ENCODE measurements around the gene ELFN2.

The ELFN2 gene

DNA sequence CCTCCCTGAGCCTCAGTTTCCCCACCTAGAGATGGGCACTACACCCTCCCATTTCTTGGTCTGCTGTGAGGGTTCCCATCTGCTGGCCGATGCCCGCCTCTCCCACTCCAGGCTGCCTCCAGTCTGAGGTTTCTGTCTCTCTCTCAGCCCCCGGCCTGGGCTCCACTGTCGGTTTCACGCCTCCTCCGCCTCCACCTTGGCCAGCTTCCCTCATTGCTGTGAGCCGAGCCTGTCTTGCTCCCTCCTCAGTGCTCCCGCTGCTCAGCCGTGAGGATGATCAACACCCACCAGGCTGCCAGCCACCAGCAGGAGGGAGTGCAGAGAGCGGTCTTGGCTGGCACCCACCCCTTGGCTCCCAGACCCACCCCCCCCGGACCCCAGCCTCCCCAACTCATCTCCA is 83.9 kb downstream of the ELFN2 start:
- TF ChIP-seq, protein P1, sequence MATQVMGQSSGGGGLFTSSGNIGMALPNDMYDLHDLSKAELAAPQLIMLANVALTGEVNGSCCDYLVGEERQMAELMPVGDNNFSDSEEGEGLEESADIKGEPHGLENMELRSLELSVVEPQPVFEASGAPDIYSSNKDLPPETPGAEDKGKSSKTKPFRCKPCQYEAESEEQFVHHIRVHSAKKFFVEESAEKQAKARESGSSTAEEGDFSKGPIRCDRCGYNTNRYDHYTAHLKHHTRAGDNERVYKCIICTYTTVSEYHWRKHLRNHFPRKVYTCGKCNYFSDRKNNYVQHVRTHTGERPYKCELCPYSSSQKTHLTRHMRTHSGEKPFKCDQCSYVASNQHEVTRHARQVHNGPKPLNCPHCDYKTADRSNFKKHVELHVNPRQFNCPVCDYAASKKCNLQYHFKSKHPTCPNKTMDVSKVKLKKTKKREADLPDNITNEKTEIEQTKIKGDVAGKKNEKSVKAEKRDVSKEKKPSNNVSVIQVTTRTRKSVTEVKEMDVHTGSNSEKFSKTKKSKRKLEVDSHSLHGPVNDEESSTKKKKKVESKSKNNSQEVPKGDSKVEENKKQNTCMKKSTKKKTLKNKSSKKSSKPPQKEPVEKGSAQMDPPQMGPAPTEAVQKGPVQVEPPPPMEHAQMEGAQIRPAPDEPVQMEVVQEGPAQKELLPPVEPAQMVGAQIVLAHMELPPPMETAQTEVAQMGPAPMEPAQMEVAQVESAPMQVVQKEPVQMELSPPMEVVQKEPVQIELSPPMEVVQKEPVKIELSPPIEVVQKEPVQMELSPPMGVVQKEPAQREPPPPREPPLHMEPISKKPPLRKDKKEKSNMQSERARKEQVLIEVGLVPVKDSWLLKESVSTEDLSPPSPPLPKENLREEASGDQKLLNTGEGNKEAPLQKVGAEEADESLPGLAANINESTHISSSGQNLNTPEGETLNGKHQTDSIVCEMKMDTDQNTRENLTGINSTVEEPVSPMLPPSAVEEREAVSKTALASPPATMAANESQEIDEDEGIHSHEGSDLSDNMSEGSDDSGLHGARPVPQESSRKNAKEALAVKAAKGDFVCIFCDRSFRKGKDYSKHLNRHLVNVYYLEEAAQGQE (IDR thresholded peaks at IDR 0.05; ENCODE audit: low read depth) = no peak
- TF ChIP-seq EP300 (IDR thresholded peaks at IDR 0.05; ENCODE audit: borderline replicate concordance) (no peak), TEAD4 (IDR thresholded peaks at IDR 0.05) (no peak), TAF1 (IDR thresholded peaks at IDR 0.05; ENCODE audit: low read depth) (no peak), FOXM1 (IDR thresholded peaks at IDR 0.05; ENCODE audit: borderline replicate concordance, low read depth) (no peak), CREB1 (IDR thresholded peaks at IDR 0.05; ENCODE audit: low read depth) (no peak), ZBTB7A (IDR thresholded peaks at IDR 0.05; ENCODE audit: low read depth) (no peak), RAD21 (IDR thresholded peaks at IDR 0.05; ENCODE audit: low read depth) (no peak), CEBPB (IDR thresholded peaks at IDR 0.05) (no peak), YY1 (IDR thresholded peaks at IDR 0.05; ENCODE audit: low read depth) (no peak), TCF12 (IDR thresholded peaks at IDR 0.05; ENCODE audit: low read depth) (no peak), EGR1 (IDR thresholded peaks at IDR 0.05) (no peak)
- TF ChIP-seq, protein P2, sequence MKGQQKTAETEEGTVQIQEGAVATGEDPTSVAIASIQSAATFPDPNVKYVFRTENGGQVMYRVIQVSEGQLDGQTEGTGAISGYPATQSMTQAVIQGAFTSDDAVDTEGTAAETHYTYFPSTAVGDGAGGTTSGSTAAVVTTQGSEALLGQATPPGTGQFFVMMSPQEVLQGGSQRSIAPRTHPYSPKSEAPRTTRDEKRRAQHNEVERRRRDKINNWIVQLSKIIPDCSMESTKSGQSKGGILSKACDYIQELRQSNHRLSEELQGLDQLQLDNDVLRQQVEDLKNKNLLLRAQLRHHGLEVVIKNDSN (IDR thresholded peaks at IDR 0.05) = no peak

DNA sequence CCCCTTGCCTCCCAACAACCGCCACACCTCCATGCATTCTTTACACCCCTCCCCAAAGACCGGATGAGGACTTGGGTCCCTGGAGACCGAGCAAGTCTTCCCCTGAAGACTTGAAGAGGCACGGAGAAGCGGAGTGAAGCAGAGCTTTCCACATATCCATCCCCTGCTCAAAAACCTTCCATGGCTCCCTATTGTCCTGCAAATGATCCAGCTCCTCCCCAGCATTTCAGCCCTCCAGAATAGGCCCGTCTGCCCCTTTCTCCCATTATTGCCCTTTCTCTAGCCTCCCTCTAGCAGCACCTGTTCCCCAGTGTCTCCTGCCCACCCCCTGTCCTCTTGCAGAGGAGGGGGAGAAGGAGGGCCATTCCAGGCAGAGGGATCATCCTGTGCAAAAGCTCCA is 85.2 kb downstream of the ELFN2 start:
- TF ChIP-seq EP300 (IDR thresholded peaks at IDR 0.05; ENCODE audit: borderline replicate concordance) = no peak
- no peak for TF ChIP-seq EGR1 (IDR thresholded peaks at IDR 0.05)

DNA sequence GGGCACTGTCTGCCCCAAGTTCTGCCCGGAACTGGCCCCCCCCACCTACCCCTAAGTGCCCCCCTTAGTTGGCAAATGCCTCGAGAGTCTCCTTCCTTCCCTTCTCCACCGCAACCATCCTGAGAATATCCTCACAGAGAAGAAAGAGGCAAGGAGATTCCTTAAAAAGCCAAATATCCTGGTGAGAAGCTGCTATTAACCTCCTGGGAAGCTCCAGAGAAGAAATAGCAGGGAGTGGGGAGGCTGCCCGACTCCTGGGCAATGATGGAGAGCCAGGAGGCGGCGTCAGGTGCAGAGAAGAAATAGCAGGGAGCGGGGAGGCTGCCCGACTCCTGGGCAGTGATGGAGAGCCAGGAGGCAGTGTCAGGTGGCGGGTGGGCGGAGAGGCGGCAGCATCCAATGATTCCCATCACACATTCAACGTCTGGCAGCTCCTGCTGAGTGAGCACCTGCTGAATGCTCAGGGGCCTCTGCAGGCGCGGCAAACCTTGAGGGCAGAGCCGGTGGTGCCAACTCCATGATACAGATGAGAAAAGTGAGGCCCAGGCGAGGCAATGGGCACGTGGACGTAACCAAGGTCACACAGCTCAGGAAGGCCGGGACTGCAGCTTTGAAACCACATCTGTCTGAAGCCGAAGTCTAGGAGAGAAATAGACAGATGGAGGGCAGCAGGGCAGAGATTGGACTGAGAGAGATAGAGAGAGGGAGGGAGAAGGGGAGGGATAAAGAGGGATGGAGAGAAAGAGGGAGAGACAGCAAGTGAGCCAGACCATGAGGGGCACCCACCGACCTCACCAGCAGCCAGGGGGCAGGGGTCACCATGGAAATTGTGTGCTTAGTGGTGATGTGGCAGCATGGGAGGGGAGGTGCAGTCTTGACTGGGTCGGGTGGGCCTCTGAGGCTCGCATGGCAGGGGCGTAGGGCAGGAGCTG is 86.7 kb downstream of the ELFN2 start:
- TF ChIP-seq TEAD4 (IDR thresholded peaks at IDR 0.05) = peak; percentile 36; the same call in 1 of the 2 replicates
- TF ChIP-seq TCF12 (IDR thresholded peaks at IDR 0.05; ENCODE audit: low read depth) = 0 out of 2 replicates have a peak, but pooled peaks have one; percentile 74
- TF ChIP-seq, protein P2 (IDR thresholded peaks at IDR 0.05) = peak; percentile 56; the same call in 1 of the 2 replicates
- peak; percentile 62 for TF ChIP-seq EGR1 (IDR thresholded peaks at IDR 0.05)
- TF ChIP-seq, protein P1 (IDR thresholded peaks at IDR 0.05; ENCODE audit: low read depth) = no peak
- TF ChIP-seq RAD21 (IDR thresholded peaks at IDR 0.05; ENCODE audit: low read depth) = no peak
- TF ChIP-seq NFIC (IDR thresholded peaks at IDR 0.05) = peak; percentile 56; the same call in 1 of the 2 replicates
- TF ChIP-seq, protein P3, sequence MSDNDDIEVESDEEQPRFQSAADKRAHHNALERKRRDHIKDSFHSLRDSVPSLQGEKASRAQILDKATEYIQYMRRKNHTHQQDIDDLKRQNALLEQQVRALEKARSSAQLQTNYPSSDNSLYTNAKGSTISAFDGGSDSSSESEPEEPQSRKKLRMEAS (IDR thresholded peaks at IDR 0.05) = peak; percentile 85

DNA sequence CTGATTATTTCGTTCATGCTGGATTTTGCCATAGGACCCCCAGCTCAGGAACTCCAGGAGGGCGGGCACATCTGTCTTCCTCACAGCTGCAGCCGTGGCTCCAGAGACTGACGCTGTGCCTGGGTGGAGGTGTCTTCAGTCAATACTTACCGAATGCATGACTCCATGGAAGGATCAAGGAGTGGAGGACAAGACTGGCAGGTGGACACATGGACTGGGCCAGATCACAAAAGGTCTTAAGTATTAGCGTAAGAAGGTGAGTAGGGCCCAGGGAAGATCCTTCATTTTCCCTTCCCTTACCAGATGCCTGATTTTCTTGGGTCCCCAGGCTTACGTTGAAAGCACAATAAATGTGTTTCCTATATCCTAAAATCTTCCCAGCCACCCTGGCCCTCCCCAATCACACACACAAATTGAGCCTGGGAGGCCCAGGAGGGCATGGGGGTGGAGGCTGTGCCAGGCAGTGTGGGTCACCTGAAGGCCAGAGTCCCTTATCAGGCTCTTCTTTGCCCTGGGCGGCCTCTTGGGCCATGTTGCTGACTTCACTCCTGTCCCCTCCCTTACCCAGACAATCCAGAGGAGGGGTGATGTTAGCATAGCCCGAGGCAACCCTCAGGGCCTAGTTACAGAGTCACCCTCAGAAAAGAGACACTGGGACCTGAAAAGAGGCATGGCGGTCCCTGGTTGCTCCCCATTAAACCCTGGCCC is 88.6 kb downstream of the ELFN2 start:
- TF ChIP-seq YY1 (IDR thresholded peaks at IDR 0.05; ENCODE audit: low read depth) (no peak), FOXM1 (IDR thresholded peaks at IDR 0.05; ENCODE audit: borderline replicate concordance, low read depth) (no peak), CREB1 (IDR thresholded peaks at IDR 0.05; ENCODE audit: low read depth) (no peak), TAF1 (IDR thresholded peaks at IDR 0.05; ENCODE audit: low read depth) (no peak), TCF12 (IDR thresholded peaks at IDR 0.05; ENCODE audit: low read depth) (no peak), RAD21 (IDR thresholded peaks at IDR 0.05; ENCODE audit: low read depth) (no peak), NFIC (IDR thresholded peaks at IDR 0.05) (no peak), ZBTB7A (IDR thresholded peaks at IDR 0.05; ENCODE audit: low read depth) (no peak)
- TF ChIP-seq, protein P3 (IDR thresholded peaks at IDR 0.05) = no peak
- TF ChIP-seq, protein P2 (IDR thresholded peaks at IDR 0.05) = no peak

All from Ishikawa (cell line).